A549 treated with AZD9567 at 1 μM for 4 hours (cell line): ENCODE results near the gene ZNF35. TPM values are rescaled to one million over a fixed set of nuclear protein-coding genes. Genes with fewer than 3 reads are reported as not detected.

Experiments used
- total RNA-seq: library from RNA; stranded (reverse); fragments of 200-300 nt; extraction: Qiagen RNA extraction; gene quantifications from 5 replicates; pipeline ENCODE4 v1.2.3, GENCODE V29; 2022; ENCODE audit not compliant: insufficient read depth

The ZNF35 gene
- total RNA-seq: 5.1 to 6.6 TPM (median 5.4 TPM) in 5 replicates

DNA sequence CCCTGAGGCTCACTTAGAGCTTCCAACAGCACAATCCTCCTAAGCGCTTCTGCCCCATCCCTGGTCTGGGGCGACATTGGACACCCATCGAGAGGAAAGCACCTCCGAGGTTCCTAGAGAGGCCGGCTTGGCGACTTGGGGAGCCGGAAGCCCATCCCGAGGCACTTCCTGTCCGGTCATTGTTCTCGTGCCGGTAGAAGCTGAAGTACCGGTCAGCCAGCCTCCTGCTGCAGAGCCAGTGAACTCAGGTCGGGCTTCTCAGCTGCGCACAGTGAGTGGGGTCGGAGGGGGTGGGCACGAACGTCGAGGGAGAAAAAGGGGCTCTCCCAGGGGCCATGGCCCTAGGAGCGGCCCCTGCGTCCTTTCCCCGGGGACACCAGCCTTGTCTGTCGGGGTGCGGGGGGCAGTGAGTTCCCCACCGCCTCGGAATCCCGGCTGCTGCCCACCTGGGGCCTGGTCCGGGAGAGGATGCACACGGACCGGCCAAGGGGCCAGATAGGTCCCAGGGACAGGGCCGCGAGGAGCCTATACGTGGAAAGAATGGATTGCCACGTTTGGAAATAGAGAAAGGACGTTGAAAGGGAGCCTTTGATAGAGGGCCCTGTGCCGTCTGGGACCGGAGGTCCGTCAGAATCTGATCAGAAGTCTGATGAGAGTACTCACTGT lies at the start of gene ZNF35:
Gene ZNF35 (plus strand): TSS at position 169 of the 666 bp plus-strand sequence. CDS start 2,336 bp downstream, outside the sequence.

DNA sequence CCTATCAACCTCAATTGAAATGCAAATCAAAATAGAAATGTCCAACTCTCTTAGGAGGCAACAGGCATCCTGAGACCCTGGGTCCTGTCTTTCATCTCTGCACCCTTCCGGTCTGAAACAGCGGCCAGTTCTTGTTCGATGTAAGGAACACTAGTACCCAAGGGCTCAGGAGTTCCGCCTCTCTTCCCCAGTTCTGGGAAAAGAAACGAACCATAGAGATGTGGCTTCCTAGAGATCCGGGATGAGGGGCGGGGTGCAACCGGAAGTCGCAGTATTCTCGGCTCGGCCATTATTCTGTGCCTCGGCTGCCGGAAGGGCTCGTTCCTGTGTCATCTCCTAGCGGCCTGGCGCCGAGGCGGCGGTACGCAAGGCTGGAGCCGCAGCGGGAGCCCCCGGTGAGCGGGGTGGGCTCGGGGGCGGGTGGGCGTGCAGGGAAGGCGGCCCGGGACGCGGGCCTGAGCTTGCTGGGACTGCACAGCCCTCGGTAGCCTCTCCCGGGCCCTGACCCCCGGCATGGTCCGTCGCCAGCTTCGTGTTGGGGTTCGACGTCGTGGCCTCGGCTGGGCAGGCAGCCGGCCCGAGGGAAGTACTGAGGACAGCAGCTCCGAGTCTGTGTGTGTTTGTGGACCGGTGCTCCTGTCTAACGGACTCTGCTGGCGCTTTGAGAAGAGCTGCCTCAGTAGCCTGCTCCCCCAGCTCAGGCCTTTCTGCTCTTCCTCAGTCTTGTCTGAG lies 23.6 kb upstream of the ZNF35 start, which contains the start of gene ZNF197:
Gene ZNF197 (plus strand): TSS at position 288 of the 732 bp plus-strand sequence. CDS start 4,119 bp downstream, outside the sequence.

Other genes with a start within 250 kb of the ZNF35 start
- gene ZNF445, start 171.1 kb upstream of the ZNF35 start, total RNA-seq: 2.5 to 3.1 TPM (median 2.8 TPM) in 5 replicates
- not detected in 5 replicates for gene ZKSCAN7, start 93.5 kb upstream of the ZNF35 start, total RNA-seq
- not detected in 5 replicates for gene ZNF660, start 63.8 kb upstream of the ZNF35 start, total RNA-seq
- 1.3 to 2.0 TPM (median 1.8 TPM) in 5 replicates for gene ZNF197, start 23.7 kb upstream of the ZNF35 start, total RNA-seq
- 1.2 to 1.7 TPM (median 1.5 TPM) in 5 replicates for gene ZNF502, start 63.9 kb downstream of the ZNF35 start, total RNA-seq
- 0.02 to 0.08 TPM in 2 of 5 replicates, not detected in the others for gene ZNF501, start 80.9 kb downstream of the ZNF35 start, total RNA-seq
- gene KIAA1143, start 112.9 kb downstream of the ZNF35 start, total RNA-seq: 11.3 to 18.1 TPM (median 16.3 TPM) in 5 replicates
- gene KIF15, start 113.1 kb downstream of the ZNF35 start, total RNA-seq: 7.7 to 23.4 TPM (median 8.7 TPM) in 5 replicates
- gene TMEM42, start 213.2 kb downstream of the ZNF35 start, total RNA-seq: 6.3 to 12.6 TPM (median 10.8 TPM) in 5 replicates
- gene TGM4, start 225.9 kb downstream of the ZNF35 start, total RNA-seq: 0.06 to 0.26 TPM (median 0.08 TPM) in 4 of 5 replicates, not detected in the other